ENCODE results near the gene NOX3. TPM values are rescaled to one million over a fixed set of nuclear protein-coding genes. Genes with fewer than 3 reads are reported as not detected.

The NOX3 gene
- total and polyA plus RNA-seq, 2 of the 8 experiments (the other 6 are each of a cell fraction or from before 2014, with no cell fraction given), result not detected

GRCh38 chr6:155396605-155397004 lies 59.0 kb downstream of the NOX3 start:
- no peaks in the 10 kb centered on the region for H3K27me3 ChIP-seq (replicated peaks in 1 of 4; ENCODE audit: control insufficient read depth in 3 of 4, extremely low read depth in 1 of 4, insufficient read depth in 3 of 4, low read length in 3 of 4)
- H2BK20ac ChIP-seq (ENCODE audit: low read length), result no peak overlapping the region
- H3K79me2 ChIP-seq (ENCODE audit: control insufficient read depth in 1 of 2, insufficient read depth in 2 of 2, low read length in 2 of 2), result no peaks in the 10 kb centered on the region
- H3K56ac ChIP-seq (replicated peaks; ENCODE audit: insufficient read length, low read depth, low read length), result no peak overlapping the region
- no peak overlapping the region for H4K5ac ChIP-seq (ENCODE audit: insufficient read length, low read depth, low read length)
- H3K14ac ChIP-seq (ENCODE audit: insufficient read length), result no peak overlapping the region
- H3K36me3 ChIP-seq (ENCODE audit: control insufficient read depth in 2 of 4, insufficient read depth in 4 of 4, low read length in 3 of 4), result no peaks in the 10 kb centered on the region
- no peak overlapping the region for H3K27ac ChIP-seq (ENCODE audit: low read depth, low read length)
- H3K4ac ChIP-seq (replicated peaks; ENCODE audit: insufficient read length, low read depth, low read length), result no peak overlapping the region
- no peak overlapping the region for H2BK5ac ChIP-seq (ENCODE audit: low read depth, low read length)
- H2BK120ac ChIP-seq (replicated peaks; ENCODE audit: low read depth, low read length), result no peak overlapping the region
- no peaks in the 10 kb centered on the region for H3K79me1 ChIP-seq (ENCODE audit: low read depth, low read length)
- POLR2A ChIA-PET (ENCODE audit: partially characterized antibody), result no interaction called here
- DNase-seq (ENCODE audit: low read depth in 1 of 2, low spot score in 2 of 2) (no peak), FAIRE-seq (no peak)
- TF ChIP-seq KDM5A (IDR thresholded peaks at IDR 0.05; ENCODE audit: low read length), result no peak
- no peak for TF ChIP-seq CHD1 (IDR thresholded peaks at IDR 0.05; ENCODE audit: low read depth, low read length)
- no peak for TF ChIP-seq HDAC6 (IDR thresholded peaks at IDR 0.05; ENCODE audit: low read depth, low read length)
- no peak for TF ChIP-seq SRF (IDR thresholded peaks at IDR 0.05; ENCODE audit: low read depth, low read length)
- TF ChIP-seq BACH1 (IDR thresholded peaks at IDR 0.05; ENCODE audit: low read length), result no peak
- TF ChIP-seq SP2 (IDR thresholded peaks at IDR 0.05; ENCODE audit: low read length), result no peak
- no peak for TF ChIP-seq RXRA (IDR thresholded peaks at IDR 0.05; ENCODE audit: insufficient read depth, low read depth, low read length)
- TF ChIP-seq CEBPB (IDR thresholded peaks at IDR 0.05; ENCODE audit: low read depth, low read length), result no peak
- no peak for TF ChIP-seq JUN (IDR thresholded peaks at IDR 0.05; ENCODE audit: low read depth, low read length)
- no peak for TF ChIP-seq JUND (IDR thresholded peaks at IDR 0.05; ENCODE audit: low read length)
- H4K8ac ChIP-seq (ENCODE audit: extremely low read depth, insufficient read depth, low read length), result no peak overlapping the region
- no peak overlapping the region for H2AK5ac ChIP-seq (ENCODE audit: low read depth, low read length)
- H3K4me1 ChIP-seq (replicated peaks in 1 of 4; ENCODE audit: control insufficient read depth in 3 of 4, insufficient read depth in 4 of 4, low read length in 3 of 4), result no peaks in the 10 kb centered on the region
- no peak overlapping the region for H2BK15ac ChIP-seq (ENCODE audit: low read length)
- H3K18ac ChIP-seq (ENCODE audit: extremely low read depth, low read length), result no peak overlapping the region
- H3K9ac ChIP-seq (replicated peaks in 1 of 4; ENCODE audit: extremely low read depth in 1 of 4, low read depth in 3 of 4, low read length in 3 of 4), result no peak overlapping the region
- H3K4me2 ChIP-seq (ENCODE audit: insufficient read depth in 1 of 2, low read depth in 2 of 2, low read length in 2 of 2), result no peak overlapping the region
- H2AFZ ChIP-seq (ENCODE audit: low read length), result no peak overlapping the region
- H3K9me3 ChIP-seq (ENCODE audit: insufficient read depth in 2 of 2, low read depth in 1 of 2, low read length in 1 of 2), result no peaks in the 10 kb centered on the region
- H4K20me1 ChIP-seq (replicated peaks in 1 of 2; ENCODE audit: control insufficient read depth in 1 of 2, insufficient read depth in 2 of 2, low read length in 2 of 2), result no peaks in the 10 kb centered on the region
- H2BK12ac ChIP-seq (ENCODE audit: low read depth, low read length), result no peak overlapping the region
- H3K23me2 ChIP-seq (ENCODE audit: low read depth, low read length), result no peaks in the 10 kb centered on the region
- CTCF ChIA-PET (ENCODE audit: partially characterized antibody), result interaction anchor here (1.2 to 1.5 kb wide), 2 partner anchors 10 to 12 kb away, joined by 6 to 9 read pairs; no protein-coding TSS in a partner anchor
- no peak overlapping the region for H4K91ac ChIP-seq (replicated peaks; ENCODE audit: insufficient read length, low read length)
- 89% methylated on average over 5 of the region's 5 CpGs; no CpG with 5 or more reads in 1 of the 2 experiments for WGBS, 2 experiments (ENCODE audit: extremely low coverage in 1 of 2, insufficient coverage in 1 of 2, insufficient read length in 1 of 2, insufficient replicate concordance in 2 of 2, low coverage in 1 of 2, low lambda C conversion rate in 2 of 2, missing lambda C conversion rate in 1 of 2)
- H3K4me3 ChIP-seq (ENCODE audit: extremely low read depth in 1 of 4, insufficient read depth in 2 of 4, low read depth in 3 of 4, low read length in 4 of 4), result no peak overlapping the region
- no peak overlapping the region for H3K23ac ChIP-seq (ENCODE audit: insufficient read length)
